GM18498 (cell line): ENCODE data around the gene LRIG2.
"Not testable (repeated sequence)": the region's sequence is repeated elsewhere in the genome, so short reads cannot be mapped to it uniquely, and the experiment has no call there.

Experiments
- ATAC-seq: cut with Tn5 transposase; IDR thresholded peaks from one replicate; pipeline ENCODE4 v1.9.1; 2021; ENCODE audit warnings: mild to moderate bottlenecking, moderate library complexity; ENCODE audit not compliant: unreplicated experiment

The LRIG2 gene

GRCh38 chr1:113156368-113156767 lies 83.4 kb downstream of the LRIG2 start:
- no peak for ATAC-seq

- not testable (repeated sequence) for ATAC-seq
These were observed 85.7 kb downstream of the LRIG2 start for GRCh38 chr1:113158743-113159142.

- ATAC-seq = no peak
These were observed 93.5 kb downstream of the LRIG2 start for GRCh38 chr1:113166473-113166872.

GRCh38 chr1:113168946-113169345 lies 95.9 kb downstream of the LRIG2 start:
- ATAC-seq = no peak

GRCh38 chr1:113169591-113169990 lies 96.6 kb downstream of the LRIG2 start:
- no peak for ATAC-seq

GRCh38 chr1:113170519-113170918 lies 97.5 kb downstream of the LRIG2 start:
- ATAC-seq = no peak

- no peak for ATAC-seq
These were observed 105.1 kb downstream of the LRIG2 start for GRCh38 chr1:113178106-113178505.

GRCh38 chr1:113178522-113178921 lies 105.5 kb downstream of the LRIG2 start:
- no peak for ATAC-seq
